ENCODE measurements around the gene UBA5. TPM values are rescaled to one million over a fixed set of nuclear protein-coding genes. Genes with fewer than 3 reads are reported as not detected.

UBA5 gene
- total RNA-seq, 1 experiment from 2014 or later, result 28.7 TPM

DNA sequence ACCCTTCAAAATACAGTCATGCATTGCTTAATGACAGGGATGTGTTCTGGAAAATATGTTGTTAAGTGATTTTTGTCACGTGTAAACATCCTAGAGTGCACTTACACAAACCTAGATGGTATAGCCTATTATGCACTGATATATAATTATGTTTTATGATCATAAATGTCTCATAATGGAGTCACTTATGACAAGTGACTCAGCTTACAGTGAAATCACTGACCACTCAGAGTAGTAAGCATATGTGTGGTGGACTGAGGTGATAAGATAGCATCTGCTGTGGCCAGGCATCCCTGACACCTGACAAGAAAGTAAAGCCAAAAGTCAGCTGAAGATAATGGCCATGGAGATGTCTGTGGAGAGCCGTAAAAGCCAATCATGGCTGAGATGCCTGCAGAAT, 5.9 kb upstream of the UBA5 start:
- DNase-seq (ENCODE audit: low spot score), result no peak

GRCh38 chr3:132654721-132655120, 5.4 kb upstream of the UBA5 start:
- no peak for DNase-seq (ENCODE audit: low spot score)

GRCh38 chr3:132655471-132655870, 4.7 kb upstream of the UBA5 start:
- no peak for DNase-seq (ENCODE audit: low spot score)

DNA sequence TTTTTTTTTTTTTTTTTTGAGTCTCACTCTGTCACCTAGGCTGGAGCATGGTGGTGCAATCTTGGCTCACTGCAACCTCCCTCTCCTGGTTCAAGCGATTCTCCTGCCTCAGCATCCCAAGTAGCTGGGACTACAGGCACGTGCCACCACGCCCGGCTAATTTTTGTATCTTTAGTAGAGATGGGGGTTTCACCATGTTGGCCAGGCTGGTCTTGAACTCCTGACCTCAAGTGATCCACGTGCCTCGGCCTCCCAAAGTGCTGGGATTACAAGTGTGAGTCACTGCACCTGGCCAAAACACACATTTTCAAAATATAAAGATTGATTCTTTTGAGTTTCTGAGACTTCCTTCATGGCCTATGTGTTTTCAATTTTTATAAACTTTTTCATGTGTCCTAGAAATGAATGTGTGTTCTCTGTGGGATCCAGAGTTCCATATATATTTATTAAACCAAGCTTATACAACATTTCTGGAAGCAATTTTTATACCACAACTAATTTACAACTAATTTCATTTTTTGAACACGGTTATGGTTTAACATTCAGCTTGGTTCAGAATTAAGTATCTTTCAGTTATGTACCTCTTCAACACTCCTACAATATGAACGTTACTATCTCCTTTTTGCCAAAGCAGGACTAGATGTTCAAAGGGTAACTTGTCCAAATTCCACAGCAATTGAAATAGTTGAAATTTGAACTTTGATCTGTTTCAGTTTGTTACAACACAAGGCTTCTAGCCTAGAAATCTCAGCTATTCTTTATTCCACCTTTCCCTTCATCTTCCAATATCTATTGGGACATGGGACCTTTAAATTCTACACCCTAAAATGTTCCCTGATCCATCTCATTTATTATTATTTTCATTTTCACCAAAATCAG, 2.0 kb upstream of the UBA5 start:
- DNase-seq (ENCODE audit: low spot score), result no peak

DNA sequence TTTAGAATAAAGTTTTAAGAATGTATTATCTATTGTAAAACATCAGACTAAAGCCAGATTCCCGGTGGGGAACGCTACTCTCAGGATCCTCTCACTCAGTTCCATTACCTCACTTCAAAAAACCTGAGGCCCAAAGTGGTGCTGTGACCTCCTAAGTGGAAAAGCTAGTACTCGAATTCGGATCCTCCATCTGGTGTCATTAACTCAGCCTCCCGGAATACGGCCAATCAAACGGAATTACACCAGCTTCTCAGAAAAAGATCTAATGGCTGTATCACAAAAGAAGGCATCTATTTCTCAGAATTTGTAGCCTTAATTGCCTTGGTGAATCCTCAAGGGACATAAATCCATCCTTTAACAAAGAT, 1.1 kb upstream of the UBA5 start:
- DNase-seq (ENCODE audit: low spot score), result no peak

DNA sequence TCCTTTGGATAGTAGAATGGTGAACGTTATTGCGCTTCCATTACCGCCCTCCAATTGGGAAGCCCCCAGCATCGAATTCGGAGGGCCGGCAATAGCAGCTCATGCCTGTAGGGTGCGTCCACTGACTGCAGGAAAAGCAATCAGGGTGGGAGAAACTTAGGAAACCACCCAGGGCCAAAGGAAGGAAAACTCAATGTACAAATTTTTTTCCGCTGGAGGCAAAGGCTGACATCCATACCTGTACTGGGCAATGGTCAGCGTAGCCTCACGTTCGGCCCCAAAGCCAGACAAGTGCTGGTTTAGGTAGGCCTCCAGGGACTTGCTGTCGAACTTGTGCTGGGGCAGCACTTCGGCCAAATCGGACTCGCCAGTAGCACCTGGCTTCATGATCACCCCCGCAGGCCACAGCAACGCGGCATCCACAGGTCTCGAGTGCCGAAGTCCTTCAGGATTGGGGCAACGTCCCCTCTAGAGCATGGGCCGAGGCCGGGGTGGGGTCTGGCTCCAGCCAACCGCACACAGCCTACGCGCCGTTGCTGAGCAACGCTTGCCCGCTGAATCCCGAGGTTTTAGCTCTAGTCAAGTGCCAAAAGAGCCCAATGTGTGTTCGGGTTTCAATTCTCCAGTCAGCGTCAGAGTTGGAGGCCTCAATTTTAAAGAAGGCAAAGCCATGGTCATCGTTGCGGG, 621 bp upstream of the UBA5 start, which contains the start of gene ACAD11:
Gene ACAD11 (minus strand): TSS at position 445 of the 687 bp plus-strand sequence. CDS start 58 bp downstream, at position 387.
- peak; percentile 61 for DNase-seq (ENCODE audit: low spot score)

DNA sequence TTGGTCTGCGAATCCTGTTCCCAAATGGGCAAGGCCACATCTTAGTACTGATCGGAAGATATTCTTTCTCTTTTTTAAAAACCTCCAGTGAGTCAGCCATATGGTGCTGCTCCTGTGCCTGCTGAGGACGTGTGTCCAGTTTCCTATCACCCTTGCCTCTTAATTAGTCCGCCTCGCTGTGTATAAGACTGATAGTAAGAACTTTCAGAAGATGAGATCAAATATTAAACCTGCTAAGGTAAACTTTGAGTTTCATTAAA, 612 bp downstream of the UBA5 start:
- peak; percentile 10 for DNase-seq (ENCODE audit: low spot score)

DNA sequence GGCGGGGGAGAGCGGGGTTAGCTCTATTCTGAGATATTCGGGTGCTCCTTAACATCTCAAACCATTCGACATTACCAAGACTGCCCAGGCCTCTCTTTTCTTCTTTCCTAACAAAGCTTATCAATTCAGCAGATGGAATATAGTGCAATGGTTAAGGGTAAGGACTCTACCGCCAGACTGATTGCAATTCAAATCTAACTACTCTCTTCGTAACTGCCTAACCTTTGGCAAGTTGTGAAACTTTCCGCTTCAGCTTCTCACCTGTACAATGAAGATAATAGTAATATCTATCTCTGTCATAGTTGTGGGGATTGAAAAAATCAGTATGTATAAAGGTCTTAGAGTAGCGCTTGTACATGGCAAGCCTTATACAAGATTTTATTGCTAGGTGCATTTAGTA, 972 bp downstream of the UBA5 start:
- no peak for DNase-seq (ENCODE audit: low spot score)

- DNase-seq (ENCODE audit: low spot score), result no peak
These were observed 2.1 kb downstream of the UBA5 start for GRCh38 chr3:132662212-132662611.

GRCh38 chr3:132665230-132665745, 5.2 kb downstream of the UBA5 start:
- DNase-seq (ENCODE audit: low spot score), result no peak

DNA sequence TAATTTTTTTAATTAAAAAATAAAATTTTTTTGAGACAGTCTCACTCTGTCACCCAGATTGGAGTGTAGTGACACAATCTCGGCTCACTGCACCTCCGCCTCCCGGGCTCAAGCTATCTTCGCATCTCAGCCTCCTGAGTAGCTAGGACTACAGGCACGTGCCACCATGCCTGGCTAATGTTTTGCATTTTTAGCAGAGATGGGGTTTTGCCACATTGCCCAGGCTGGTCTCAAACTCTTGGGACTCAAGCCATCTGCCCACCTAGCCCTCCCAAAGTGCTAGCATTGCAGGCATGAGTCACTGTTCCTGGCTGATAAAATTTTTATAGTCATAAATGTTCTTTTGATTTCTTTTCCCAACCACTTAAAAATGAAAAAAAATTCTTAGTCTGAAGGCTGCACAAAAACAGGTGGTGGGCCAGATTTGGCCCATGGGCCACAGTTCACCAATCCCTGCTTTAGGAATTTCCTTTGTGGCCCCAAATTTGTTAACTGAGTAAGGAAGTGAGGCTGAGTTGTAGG, 9.2 kb downstream of the UBA5 start:
- no peak for DNase-seq (ENCODE audit: low spot score)

GRCh38 chr3:132675408-132675807, 15.3 kb downstream of the UBA5 start:
- DNase-seq (ENCODE audit: low spot score), result no peak

DNA sequence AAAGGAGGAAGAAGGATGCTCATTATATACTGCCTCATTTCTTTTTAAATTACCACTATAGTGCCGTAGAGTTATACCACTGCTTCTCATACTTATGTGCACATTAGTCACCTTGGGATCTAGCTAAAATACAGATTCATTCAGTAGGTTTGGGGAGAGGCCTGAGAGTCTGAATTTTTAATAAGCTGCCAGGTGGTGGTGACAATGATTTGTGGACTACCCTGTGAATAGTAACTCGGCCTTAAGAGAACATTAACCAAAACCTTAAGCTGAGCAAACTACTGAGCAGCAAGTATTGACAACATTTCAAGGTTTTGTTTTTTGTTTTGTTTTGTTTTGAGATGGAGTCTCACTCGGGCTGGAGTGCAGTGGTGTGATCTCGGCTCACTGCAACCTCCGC, 19.8 kb downstream of the UBA5 start:
- DNase-seq (ENCODE audit: low spot score), result no peak

GRCh38 chr3:132681421-132681820, 21.3 kb downstream of the UBA5 start:
- DNase-seq (ENCODE audit: low spot score), result no peak

DNA sequence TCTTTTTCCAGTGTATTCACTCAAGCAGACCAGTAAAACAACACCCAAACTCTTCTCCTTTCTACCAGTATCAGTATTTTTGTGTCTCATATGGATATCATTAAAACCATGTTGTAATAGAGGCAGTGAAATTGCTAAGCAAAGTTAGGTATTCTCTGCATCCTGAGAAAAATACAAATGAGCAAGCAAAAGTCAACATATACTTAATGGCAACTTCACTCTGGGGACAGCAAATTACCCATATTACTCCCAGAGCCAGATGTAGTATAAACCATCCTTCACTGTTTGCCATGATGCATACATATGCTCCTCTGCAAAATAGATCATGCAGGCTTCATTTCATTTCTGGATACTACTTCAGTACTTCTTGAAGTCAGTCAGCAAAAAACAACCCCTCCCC, 22.1 kb downstream of the UBA5 start:
- DNase-seq (ENCODE audit: low spot score), result no peak

DNA sequence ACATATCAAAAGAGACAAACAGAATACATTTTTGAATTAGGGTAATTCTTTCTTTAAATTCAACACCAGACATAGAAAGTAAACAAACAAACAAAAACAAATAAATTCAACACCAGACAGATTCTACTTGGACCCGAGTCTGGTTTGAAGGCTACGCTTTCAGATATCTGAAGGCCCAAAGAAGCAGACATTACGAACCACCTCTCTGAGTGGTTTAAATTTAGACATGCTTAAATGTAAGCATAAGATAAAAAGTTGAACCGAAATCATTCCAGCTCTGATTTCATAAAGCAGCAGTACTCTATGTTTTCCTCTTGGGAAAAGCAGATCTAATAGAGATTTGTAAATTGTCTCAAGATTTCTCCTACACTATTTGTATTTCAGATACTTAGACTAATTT, 29.9 kb downstream of the UBA5 start:
- DNase-seq (ENCODE audit: low spot score), result no peak

DNA sequence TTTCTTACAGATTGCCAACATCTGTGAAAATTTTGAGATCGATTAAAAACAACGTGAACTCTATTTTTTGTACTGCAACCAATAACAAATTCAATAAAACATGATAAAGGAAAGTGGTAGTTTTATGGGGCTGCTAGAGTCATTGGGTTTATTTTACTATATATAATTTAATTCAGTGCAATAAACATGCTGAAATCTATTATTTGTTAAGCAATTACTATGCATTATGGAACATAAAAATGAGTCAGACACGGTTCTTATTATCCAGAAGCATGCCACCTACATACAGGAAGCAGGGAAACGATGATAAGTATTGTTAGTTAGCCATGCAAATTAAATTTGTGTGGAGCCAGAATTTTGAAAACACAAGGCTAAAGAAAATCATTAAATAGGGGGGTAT, 34.9 kb downstream of the UBA5 start:
- DNase-seq (ENCODE audit: low spot score), result no peak

GRCh38 chr3:132695422-132695821, 35.3 kb downstream of the UBA5 start:
- no peak for DNase-seq (ENCODE audit: low spot score)

DNA sequence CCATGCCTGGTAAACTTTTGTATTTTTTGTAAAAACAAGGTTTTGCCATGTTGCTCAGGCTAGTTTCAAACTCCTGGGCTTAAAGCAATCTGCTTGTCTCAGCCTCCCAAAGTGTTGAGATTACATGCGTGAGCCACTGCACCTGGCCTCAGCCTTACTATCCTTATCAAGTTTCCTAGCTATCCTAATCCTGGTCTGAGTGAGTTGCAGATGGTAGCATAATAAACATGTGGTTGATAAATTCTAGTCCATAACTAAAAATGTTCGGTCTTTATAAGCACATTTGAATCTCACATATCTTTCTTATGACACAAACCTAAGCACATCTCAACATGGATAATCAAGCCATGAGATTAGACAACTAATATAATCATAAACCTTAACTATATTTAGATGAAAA, 43.6 kb downstream of the UBA5 start:
- DNase-seq (ENCODE audit: low spot score), result no peak

DNA sequence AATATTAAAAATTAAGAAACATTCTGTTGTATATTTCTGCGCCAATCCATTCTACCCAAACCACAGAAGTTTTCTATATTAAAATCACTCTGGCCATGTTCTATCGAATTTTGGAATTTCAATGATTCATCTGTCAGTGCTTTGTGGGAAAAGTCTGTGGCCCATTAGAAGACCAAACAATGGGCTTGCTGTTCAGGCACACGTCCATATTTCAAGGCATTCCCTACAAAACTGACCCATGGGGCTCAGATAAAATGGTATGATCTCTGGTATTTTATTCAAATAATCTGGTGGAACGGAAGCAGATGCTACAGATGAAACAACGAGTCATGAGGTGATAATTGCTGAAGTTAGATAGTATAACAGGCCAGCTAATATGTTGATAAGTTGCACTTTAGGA, 49.6 kb downstream of the UBA5 start:
- no peak for DNase-seq (ENCODE audit: low spot score)

DNA sequence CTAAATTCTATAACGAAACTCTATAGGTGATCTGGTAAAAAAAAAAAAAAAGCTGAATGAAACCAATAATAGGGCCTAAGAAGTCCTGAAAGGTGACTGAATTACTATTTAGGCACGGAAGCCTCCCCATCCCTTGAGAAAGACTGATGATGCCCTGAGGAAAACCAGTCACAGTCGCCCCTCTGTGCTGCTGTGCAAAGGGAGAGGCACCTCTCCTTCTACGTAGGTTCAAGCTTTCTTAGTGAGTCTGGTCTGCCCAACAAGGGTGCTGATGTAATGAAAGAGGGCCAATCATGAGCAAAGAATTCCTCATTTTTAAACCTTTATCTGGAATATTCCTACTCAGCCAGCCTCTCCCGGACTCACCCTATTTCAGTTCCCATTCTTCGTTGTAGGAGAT, 50.2 kb downstream of the UBA5 start:
- no peak for DNase-seq (ENCODE audit: low spot score)

GRCh38 chr3:132713977-132714727, 54.0 kb downstream of the UBA5 start:
- DNase-seq (ENCODE audit: low spot score), result no peak
